Gastroesophageal sphincter (tissue), 4 donors: Measurements from ENCODE around the gene CD300LG. TPM values are rescaled to one million over a fixed set of nuclear protein-coding genes. Genes with fewer than 3 reads are reported as not detected.
"Not testable (repeated sequence)": the region's sequence is repeated elsewhere in the genome, so short reads cannot be mapped to it uniquely, and the experiment has no call there.

Experiments
- ATAC-seq: fragments of 150-250 bp; one replicate; pipeline ENCODE4 v1.9.1; 2016; ENCODE audit warnings: mild to moderate bottlenecking, moderate library complexity
- H3K27ac ChIP-seq, 4 donors: fragments of 200-600 bp; sonication (generic) in 3 of 4; 1 replicate in 3 of 4; 2 replicates in 1 of 4; pipeline ENCODE4 v1.5.1; 2016 to 2019
- H3K27me3 ChIP-seq: fragments of 200-600 bp; sonication (generic); one replicate; pipeline ENCODE4 v1.5.1; 2019
- H3K36me3 ChIP-seq, 2 donors: fragments of 200-600 bp; sonication (generic); one replicate each; pipeline ENCODE4 v1.5.1; 2019; ENCODE audit warnings: control low read depth in 1 of 2
- H3K4me1 ChIP-seq, 3 donors: fragments of 200-600 bp; sonication (generic); 1 replicate in 2 of 3; 2 replicates in 1 of 3; pipeline ENCODE4 v1.5.1; 2016 to 2019; ENCODE audit warnings: control low read depth in 2 of 3
- H3K4me3 ChIP-seq, 2 donors: fragments of 200-600 bp; sonication (generic); one replicate each; pipeline ENCODE4 v1.5.1; 2019; ENCODE audit warnings: mild to moderate bottlenecking in 1 of 2, moderate library complexity in 1 of 2
- H3K9me3 ChIP-seq, 3 donors: fragments of 200-600 bp; sonication (generic); one replicate each; pipeline ENCODE4 v1.5.1; 2017 to 2019; ENCODE audit warnings: control low read depth in 2 of 3
- EP300 ChIP-seq: sonication (generic); formaldehyde crosslinking; IDR thresholded peaks from one replicate; pipeline ENCODE4 v1.6.1; 2017; ENCODE audit warnings: antibody characterized with exemption, mild to moderate bottlenecking
- POLR2A ChIP-seq, 2 donors: fragments of 450-650 bp; IDR thresholded peaks; one replicate each; pipeline ENCODE4 v1.6.1; 2017; ENCODE audit warnings: antibody characterized with exemption in 2 of 2, mild to moderate bottlenecking in 2 of 2, moderate library complexity in 1 of 2
- POLR2AphosphoS5 ChIP-seq: sonication (generic); formaldehyde crosslinking; IDR thresholded peaks from one replicate; pipeline ENCODE4 v1.6.1; 2017; ENCODE audit warnings: antibody characterized with exemption
- WGBS, 2 donors: methylation state at CpG; one replicate each; pipeline ENCODE4 v1.1.5; 2018; ENCODE audit warnings: low coverage in 1 of 2; 5-methylcytosine and 5-hydroxymethylcytosine counted together
- total RNA-seq, 4 donors: library from RNA; depleted of rRNA; stranded (reverse); fragments of >200 nt; gene quantifications; one replicate each; pipeline ENCODE4 v1.1.0, GENCODE V29; 2016
- TF ChIP-seq, protein P1 (sequence below), 4 experiments: fragments of 200-600 bp in 2 of 4; fragments of 450-650 bp in 2 of 4; sonication (generic) in 1 of 4; IDR thresholded peaks; one replicate each; pipeline ENCODE4 v1.5.1; 2017 to 2019; ENCODE audit warnings: antibody characterized with exemption in 4 of 4, mild to moderate bottlenecking in 2 of 4, moderate library complexity in 2 of 4

The CD300LG gene, protein sequence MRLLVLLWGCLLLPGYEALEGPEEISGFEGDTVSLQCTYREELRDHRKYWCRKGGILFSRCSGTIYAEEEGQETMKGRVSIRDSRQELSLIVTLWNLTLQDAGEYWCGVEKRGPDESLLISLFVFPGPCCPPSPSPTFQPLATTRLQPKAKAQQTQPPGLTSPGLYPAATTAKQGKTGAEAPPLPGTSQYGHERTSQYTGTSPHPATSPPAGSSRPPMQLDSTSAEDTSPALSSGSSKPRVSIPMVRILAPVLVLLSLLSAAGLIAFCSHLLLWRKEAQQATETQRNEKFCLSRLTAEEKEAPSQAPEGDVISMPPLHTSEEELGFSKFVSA
- 10 to 100 TPM in 1 of 4 donors, 1 to 10 TPM in 3; 1.6 to 16.2 (median 3.7) TPM for total RNA-seq

DNA sequence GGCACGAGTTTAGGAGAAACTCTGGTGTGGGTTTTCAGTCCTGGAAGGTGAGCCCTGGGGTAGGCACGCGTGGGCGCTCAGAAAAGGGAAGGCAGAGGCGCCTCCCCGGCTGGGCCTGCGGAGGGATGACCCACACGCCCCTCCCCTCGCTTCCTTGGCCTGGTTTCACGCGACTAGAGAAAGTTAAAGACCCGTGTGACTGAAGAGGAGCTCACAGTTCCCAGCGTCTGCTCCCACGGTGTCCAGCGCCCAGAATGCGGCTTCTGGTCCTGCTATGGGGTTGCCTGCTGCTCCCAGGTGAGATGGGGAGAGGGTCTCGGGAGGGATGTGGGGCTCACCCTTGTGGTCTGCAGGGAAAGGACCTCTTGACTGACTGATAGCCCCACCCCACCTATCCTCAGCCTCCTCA lies at the start of gene CD300LG:
CD300LG (plus strand) TSS at position 214 of the 409 bp plus-strand sequence; CDS start at position 255, 41 bp downstream.
- Histone ChIP-seq H3K4me3 (peak within 1 kb of the TSS in 1 of 2 donors; percentile 23), H3K36me3 (no peaks in the 10 kb centered on the region), H3K4me1 (peaks cover 0 to 22% (median 4%) of the 10 kb centered on the region in 3 donors), H3K27ac (peak within 1 kb of the TSS in 2 of 4 donors; percentile 12 to 39), H3K27me3 (peaks cover 3% of the 10 kb centered on the region), H3K9me3 (no peaks in the 10 kb centered on the region)
- ATAC-seq = no peak
- no peak for TF ChIP-seq POLR2AphosphoS5
- no peak for TF ChIP-seq EP300
- TF ChIP-seq, protein P1, sequence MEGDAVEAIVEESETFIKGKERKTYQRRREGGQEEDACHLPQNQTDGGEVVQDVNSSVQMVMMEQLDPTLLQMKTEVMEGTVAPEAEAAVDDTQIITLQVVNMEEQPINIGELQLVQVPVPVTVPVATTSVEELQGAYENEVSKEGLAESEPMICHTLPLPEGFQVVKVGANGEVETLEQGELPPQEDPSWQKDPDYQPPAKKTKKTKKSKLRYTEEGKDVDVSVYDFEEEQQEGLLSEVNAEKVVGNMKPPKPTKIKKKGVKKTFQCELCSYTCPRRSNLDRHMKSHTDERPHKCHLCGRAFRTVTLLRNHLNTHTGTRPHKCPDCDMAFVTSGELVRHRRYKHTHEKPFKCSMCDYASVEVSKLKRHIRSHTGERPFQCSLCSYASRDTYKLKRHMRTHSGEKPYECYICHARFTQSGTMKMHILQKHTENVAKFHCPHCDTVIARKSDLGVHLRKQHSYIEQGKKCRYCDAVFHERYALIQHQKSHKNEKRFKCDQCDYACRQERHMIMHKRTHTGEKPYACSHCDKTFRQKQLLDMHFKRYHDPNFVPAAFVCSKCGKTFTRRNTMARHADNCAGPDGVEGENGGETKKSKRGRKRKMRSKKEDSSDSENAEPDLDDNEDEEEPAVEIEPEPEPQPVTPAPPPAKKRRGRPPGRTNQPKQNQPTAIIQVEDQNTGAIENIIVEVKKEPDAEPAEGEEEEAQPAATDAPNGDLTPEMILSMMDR (IDR thresholded peaks at IDR 0.05) = no peak
- no peak for TF ChIP-seq POLR2A (IDR thresholded peaks at IDR 0.05)
- WGBS, 2 donors = 47 to 63% methylated on average over 3 to 13 of the region's 17 CpGs

DNA sequence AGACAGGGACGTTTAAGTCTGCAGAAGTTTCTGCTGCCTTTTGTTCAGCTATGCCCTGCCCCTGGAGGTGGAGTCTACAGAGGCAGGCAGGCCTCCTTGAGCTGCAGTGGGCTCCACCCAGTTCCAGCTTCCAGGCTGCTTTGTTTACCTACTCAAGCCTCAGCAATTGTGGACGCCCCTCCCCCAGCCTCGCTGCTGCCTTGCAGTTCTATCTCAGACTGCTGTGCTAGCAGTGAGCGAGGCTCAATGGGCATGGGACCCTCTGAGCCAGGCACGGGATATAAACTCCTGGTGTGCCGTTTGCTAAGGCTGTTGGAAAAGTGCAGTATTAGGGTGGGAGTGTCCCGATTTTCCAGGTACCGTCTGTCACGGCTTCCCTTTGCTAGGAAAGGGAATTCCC lies 49.0 kb upstream of the CD300LG start:
- not testable (repeated sequence) for H3K9me3 ChIP-seq, ATAC-seq, H3K4me3 ChIP-seq, H3K27ac ChIP-seq, H3K27me3 ChIP-seq, H3K4me1 ChIP-seq
- whole genome bisulfite sequencing, 2 donors = 93% methylated on average over 3 of the region's 9 CpGs; no CpG with 5 or more reads in 1 of the 2 donors
- H3K36me3 ChIP-seq = peaks cover 0 to 23% of the 10 kb centered on the region in 2 donors

DNA sequence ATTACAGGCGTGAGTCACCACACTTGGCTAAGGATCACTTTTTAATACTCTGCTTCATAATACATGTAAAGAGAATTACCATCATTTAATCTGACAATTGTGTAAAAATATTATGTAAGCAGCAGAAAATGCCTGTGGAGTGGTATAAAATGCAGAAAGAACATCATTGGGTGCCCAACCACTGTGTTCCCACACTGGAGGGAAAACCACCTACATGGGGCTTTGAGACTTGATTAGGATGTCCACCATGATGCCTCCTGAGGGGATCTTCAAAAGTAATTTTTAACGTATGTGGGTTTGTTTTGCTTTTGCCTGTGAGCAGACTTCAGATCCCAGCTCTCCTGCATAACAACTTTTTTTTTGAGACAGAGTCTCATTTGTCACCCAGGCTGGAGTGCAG lies 47.9 kb upstream of the CD300LG start:
- no peak for TF ChIP-seq POLR2AphosphoS5
- 44 to 76% methylated on average over 1 to 2 of the region's 2 CpGs for WGBS, 2 donors
- Histone ChIP-seq H3K27me3 (peaks cover 9% of the 10 kb centered on the region), H3K36me3 (peaks cover 0 to 33% of the 10 kb centered on the region in 2 donors), H3K4me3 (no peak overlapping the region), H3K27ac (no peak overlapping the region), H3K4me1 (no peaks in the 10 kb centered on the region), H3K9me3 (no peaks in the 10 kb centered on the region)
- ATAC-seq = no peak

DNA sequence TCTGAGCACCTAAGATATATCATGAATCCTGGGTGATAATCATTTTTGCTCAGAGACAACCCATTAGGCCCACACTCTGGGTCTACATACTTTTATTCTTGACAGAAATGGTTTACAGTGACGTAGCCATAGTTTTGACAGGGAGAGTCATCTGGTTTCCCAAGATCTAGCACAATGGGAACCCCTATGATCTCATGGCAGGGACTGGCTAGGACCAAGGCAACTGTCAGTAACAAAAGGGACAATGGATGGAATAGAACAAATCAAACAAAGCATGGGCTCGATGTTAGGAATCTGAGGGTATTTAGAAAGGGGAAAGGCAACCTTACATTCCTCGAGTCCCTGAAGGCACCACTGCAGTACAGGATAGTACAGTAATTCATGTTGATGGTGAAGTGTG lies 46.2 kb upstream of the CD300LG start:
- H3K36me3 ChIP-seq = peaks cover 0 to 39% of the 10 kb centered on the region in 2 donors
- ATAC-seq = no peak
- WGBS, 2 donors = 72 to 79% methylated on average over 3 of the region's 3 CpGs

DNA sequence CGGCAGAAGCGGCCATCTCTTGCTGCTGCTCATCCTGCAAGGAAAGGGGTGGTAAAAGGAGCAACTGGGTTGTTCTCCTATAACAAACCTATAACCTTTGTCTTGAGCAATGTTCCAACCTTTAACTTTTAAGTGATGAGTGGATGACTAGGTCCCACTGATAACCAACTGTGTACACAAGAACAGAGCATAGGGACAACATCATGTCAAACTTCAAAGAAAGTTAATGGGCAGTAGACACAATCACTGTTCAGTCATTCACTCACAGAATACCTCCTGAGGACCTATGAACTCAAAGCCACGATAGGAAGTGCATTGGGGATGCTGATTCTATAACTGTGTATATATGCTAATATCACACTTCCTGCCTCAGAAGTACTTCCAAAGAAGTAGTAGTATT lies 45.1 kb upstream of the CD300LG start:
- TF ChIP-seq EP300 = no peak
- TF ChIP-seq, protein P1 (IDR thresholded peaks at IDR 0.05) = no peak
- H3K36me3 ChIP-seq = peaks cover 0 to 43% of the 10 kb centered on the region in 2 donors
- H3K4me1 ChIP-seq = no peaks in the 10 kb centered on the region
- peaks cover 9% of the 10 kb centered on the region for H3K27me3 ChIP-seq
- H3K9me3 ChIP-seq = no peaks in the 10 kb centered on the region
- H3K4me3 ChIP-seq = no peak overlapping the region
- WGBS, 2 donors = 50 to 60% methylated on average over 1 to 3 of the region's 3 CpGs
- ATAC-seq = no peak
- no peak overlapping the region for H3K27ac ChIP-seq

More for the DNA sequence above, 46.2 kb upstream of the CD300LG start:
- H3K4me3 ChIP-seq = no peak overlapping the region
- no peak overlapping the region for H3K27ac ChIP-seq
- peaks cover 9% of the 10 kb centered on the region for H3K27me3 ChIP-seq
- no peak for TF ChIP-seq POLR2A (IDR thresholded peaks at IDR 0.05)
- H3K4me1 ChIP-seq = no peaks in the 10 kb centered on the region
- H3K9me3 ChIP-seq = no peaks in the 10 kb centered on the region

DNA sequence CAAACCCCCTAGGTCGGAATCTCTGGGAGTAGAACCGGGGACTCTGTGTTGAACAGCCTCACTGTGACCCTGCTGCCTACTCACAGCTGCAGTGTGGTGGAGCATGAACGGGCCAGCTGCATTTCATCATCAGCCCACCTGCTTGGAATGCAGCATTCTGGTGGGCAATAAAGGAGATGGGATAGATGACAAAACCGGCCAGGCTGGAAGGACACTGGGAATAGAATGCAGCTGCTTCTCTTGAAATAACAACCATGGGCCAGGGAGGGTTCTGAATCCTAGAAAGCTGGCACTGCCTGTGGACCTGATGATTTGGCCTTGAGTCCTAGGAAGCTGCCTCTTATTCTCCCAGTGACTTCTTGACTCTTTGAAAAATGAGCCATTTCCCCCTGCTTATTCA lies 43.2 kb upstream of the CD300LG start:
- no peak overlapping the region for H3K4me3 ChIP-seq
- H3K27me3 ChIP-seq = no peaks in the 10 kb centered on the region
- ATAC-seq = no peak
- TF ChIP-seq POLR2AphosphoS5 (no peak), POLR2A (IDR thresholded peaks at IDR 0.05) (no peak), EP300 (no peak)
- TF ChIP-seq, protein P1 (IDR thresholded peaks at IDR 0.05) = no peak
- no peaks in the 10 kb centered on the region for H3K4me1 ChIP-seq
- no peak overlapping the region for H3K27ac ChIP-seq
- H3K9me3 ChIP-seq = no peaks in the 10 kb centered on the region
- peaks cover 0 to 62% of the 10 kb centered on the region in 2 donors for H3K36me3 ChIP-seq
- 44 to 53% methylated on average over 2 to 3 of the region's 4 CpGs for WGBS, 2 donors
